NCI-H774 (cell line): ENCODE results near the gene GALNT17.
"Not testable (repeated sequence)": the region's sequence is repeated elsewhere in the genome, so short reads cannot be mapped to it uniquely, and the experiment has no call there.

ENCODE experiments used
- DNase-seq: peaks from one replicate; lab custom pipeline; 2025; lab: John Stamatoyannopoulos, UW

The GALNT17 gene

DNA sequence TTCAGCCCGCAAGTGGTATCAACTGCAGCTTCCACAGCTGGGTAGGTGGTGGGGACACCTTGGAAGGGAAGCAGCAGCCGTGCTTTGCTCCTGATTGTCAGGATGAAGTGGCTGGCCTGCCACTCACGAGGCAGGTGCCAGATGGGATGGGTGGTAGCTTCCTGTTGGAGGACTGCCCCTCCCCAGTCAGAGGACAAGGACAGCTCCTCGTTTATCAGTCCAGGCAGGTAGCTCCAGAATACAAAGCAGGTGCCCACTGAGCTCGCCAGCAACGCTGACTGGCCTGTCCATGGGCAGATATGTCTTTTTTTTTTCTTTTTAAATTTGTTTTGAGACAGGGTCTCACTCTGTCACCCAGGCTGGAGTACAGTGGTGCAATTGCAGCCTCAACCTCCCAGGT lies 431.3 kb downstream of the GALNT17 start:
- DNase-seq: no peak

GRCh38 chr7:71566376-71566775 lies 434.4 kb downstream of the GALNT17 start:
- DNase-seq: no peak

DNA sequence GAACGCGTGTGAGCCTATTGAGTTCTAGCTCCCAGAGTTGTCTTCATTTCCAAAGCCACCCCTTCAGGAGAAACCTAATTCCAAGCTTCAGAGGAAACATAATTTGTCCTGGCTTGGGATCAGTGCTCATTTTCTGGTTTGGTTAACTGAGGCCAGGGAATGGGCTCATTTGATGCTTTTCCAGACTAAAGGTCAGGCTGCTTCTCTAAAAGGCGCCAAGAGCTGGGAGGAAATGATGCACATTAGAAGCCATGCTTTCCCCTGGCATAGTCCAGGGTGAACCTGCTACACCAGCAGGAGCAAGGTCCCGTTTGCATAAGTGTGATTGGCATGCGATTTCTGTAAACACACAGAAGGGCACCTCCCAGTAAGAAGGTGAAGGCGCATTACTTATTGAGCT lies 435.0 kb downstream of the GALNT17 start:
- no peak for DNase-seq

DNA sequence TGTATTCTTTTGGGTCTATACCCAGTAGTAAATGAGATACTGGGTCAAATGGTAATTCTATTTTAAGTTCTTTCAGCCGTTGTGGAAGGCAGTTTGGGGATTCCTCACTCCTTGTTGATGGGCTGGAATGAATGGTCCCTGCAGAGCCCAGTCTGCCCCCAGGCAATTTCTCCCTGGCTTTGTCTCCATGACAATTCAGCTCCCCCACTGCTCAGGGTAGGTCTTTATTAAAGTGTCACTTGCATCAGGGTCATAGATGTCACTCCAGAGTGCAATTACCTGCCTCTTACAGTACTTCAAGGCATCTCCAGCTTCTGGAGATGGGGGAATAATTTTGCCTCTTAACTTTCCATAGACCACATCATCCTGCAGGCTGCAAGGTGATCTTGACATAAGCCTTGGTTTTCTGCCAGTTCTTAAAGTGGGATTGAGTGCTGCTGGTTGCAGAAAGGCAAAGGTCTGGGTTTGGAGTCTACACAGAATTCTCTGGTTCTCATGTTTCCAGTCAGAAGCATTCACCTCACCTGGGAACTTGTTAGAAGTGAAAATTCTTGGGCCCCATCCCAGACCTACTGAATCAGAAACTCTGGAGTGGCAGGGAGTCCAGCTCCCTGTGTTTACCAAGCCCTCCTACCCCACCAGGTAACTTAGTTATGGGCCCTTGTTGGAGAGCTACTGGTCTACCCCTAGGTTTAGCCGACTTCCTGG lies 442.4 kb downstream of the GALNT17 start:
- no peak for DNase-seq

- no peak for DNase-seq
Observed at GRCh38 chr7:71580027-71580426, 448.1 kb downstream of the GALNT17 start.

DNA sequence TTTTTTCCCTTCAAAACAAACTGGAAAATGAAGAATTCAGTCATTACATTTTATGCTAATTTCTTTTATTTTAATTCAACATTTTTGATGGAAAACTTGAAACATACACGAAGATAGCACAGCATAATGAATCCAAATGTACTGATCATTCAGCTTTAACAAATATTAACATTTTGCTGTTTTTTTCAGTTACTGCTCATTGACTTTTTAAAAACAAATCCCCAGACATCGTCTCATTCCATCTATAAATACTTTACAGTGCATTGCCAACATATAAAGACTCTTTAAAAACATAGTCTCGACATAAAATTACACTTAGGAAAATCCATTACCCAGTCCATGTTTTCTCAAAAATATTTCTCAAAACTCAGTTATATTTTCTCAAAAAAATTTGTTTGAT lies 452.3 kb downstream of the GALNT17 start:
- no peak for DNase-seq

- DNase-seq: no peak
Observed at GRCh38 chr7:71591876-71592275, 459.9 kb downstream of the GALNT17 start.

DNA sequence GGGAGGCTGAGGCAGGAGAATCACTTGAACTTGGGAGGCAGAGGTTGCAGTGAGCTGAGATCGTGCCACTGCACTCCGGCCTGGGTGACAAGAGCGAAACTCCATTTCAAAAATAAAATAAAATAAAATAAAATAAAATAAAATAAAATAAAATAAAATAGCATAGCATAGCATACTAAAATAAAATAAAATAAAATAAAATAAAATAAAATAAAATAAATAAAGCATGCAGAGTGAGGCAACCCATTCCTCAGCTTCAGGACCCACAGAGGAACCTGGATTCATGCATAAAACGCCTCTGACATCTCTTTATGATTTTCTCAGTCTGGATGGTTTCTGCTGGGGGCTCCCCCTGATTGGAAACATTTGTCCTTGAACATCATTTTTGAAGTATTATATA lies 460.4 kb downstream of the GALNT17 start:
- not testable (repeated sequence) for DNase-seq

- DNase-seq: no peak
Observed at GRCh38 chr7:71594736-71595135, 462.8 kb downstream of the GALNT17 start.

GRCh38 chr7:71595176-71595575 lies 463.2 kb downstream of the GALNT17 start:
- DNase-seq: no peak

- no peak for DNase-seq
Observed at GRCh38 chr7:71598553-71598952, 466.6 kb downstream of the GALNT17 start.

GRCh38 chr7:71601851-71602250 lies 469.9 kb downstream of the GALNT17 start:
- DNase-seq: no peak

GRCh38 chr7:71604818-71605414 lies 473.0 kb downstream of the GALNT17 start:
- no peak for DNase-seq

- no peak for DNase-seq
Observed at GRCh38 chr7:71611986-71612385, 480.0 kb downstream of the GALNT17 start.

DNA sequence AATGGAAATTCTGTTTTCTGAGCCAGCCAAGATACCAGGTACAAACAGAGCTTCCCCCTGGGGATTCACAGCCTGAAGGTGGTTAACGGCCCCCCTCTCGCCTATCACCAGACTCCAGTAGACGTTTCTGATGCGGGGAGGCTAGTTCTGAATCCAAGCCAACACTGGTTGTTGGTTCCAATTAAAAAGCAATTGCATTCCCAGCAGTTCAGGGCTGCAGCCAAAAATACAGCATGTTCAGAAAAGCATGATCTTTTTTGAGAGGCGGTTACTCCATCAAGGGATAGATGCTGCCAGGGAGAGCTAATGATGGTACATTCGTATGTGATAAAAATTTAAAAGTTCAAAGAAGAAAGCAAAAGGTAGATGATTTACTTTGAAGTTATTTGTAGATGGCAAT lies 481.0 kb downstream of the GALNT17 start:
- DNase-seq: no peak

GRCh38 chr7:71613313-71613712 lies 481.4 kb downstream of the GALNT17 start:
- DNase-seq: no peak

DNA sequence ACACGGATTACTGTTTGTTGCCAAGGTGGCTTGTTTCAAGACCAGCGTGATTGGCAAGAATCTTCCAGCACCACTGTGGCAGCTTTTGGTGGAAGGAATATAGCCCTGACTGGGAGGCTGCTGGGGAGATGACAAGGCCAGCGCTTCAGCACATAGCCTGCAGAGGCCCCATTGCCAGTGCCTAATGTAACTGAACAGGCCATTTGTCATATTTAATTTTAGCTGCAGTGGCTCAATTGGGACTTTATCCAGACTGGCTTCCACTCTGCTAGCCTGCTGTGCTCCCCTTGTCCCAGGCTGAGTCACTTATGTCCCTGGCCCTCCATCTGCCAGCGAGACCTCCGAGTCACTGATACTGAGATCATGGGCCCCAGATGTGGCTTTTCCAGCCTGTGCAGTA lies 483.1 kb downstream of the GALNT17 start:
- no peak for DNase-seq

- DNase-seq: no peak
Observed at GRCh38 chr7:71616217-71616616, 484.3 kb downstream of the GALNT17 start.

DNA sequence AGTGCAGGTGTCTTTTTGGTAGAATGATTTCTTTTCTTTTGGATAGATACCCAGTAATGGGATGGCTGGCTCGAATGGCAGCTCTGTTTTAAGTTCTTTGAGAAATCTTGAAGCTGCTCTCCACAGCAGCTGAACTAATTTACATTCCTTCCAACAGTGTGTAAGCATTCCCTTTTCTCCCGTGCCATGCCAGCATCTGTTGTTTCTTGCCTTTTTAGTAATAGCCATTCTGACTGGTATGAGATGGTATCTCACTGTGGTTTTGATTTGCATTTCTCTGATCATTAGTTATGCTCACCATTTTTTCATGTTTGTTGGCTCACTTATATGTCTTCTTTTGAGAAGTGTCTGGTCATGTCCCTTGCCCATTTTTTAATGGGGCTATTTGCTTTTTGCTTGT lies 486.3 kb downstream of the GALNT17 start:
- DNase-seq: no peak

GRCh38 chr7:71625545-71625944 lies 493.6 kb downstream of the GALNT17 start:
- no peak for DNase-seq

DNA sequence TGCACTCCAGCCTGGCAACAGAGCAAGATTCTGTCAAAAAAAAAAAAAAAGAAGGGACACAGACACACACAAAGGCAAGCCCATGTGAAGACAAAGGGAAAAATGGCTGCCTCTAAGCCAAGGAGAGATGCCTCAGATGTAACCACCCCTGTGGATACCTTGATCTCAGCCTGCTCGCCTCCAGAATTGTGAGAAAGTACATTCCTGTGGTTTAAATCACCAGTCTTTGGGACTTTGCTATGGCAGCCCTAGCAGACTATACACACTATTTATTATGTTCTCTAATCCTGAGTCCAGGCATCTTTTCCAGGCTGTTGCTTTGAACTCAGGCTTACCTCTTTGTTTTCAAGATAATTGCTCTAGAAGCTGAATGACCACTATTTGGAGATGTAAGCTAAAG lies 494.3 kb downstream of the GALNT17 start:
- no peak for DNase-seq

DNA sequence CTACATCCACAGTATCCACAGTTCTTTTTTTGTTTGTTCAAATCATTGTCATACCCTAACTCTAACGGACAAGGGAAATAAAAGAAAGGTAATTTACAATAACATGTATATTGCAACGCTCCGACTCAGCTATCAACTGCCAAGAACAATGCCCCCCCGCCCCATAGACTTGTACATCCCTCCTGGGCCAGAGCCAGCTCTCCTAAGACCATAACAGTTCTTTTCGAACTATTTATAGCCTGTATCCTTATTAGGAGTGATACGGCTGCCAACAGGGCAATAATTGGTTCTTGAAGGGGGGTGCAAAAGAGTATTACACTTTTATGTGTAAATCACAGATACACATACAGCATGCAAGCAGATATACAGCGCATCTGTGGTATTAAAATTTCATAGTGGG lies 495.7 kb downstream of the GALNT17 start:
- DNase-seq: no peak

DNA sequence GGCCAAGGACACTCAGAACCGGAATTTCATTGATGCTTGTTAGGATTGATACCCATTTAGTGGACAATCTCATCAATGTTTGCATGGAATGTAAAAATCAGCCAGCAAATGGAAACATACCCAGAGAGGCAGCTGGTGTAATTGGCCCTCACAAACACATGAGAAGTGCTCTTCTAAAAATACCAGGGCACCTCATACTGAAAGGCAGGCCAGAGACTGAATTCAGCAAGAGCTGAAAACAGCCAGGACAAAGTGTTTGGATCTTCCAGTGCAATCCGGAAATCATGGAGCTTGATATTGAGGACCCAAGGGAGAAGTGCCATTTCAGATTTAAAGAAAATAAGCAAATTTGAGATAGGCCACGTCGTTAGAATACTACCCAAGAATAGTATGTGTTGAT lies 498.6 kb downstream of the GALNT17 start:
- DNase-seq: no peak

DNA sequence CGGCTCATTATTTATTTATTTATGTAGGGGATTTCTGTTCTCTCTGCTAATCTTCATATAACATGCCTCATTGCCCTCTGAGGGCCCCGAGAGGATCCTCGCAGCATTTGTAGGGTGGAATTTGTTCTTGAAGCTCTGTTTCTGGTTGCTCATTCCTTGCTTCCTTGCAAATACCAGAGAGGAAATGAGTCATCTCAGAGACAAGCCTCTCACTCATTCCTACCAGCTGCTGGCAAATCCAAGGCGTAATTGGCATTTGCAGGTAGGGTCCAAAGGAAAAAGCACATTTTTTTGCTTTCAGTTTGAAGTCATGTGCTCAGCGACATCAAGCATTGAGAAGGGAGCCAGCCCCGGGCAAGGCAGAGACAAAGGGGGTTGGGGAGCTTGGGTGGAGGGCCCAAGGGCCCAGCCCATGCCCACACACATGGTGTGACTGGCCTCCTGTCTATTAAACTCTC lies 501.6 kb downstream of the GALNT17 start:
- DNase-seq: no peak
